SK-MEL-5 (cell line): ENCODE data around the gene ARHGEF28. TPM values are rescaled to one million over a fixed set of nuclear protein-coding genes. Genes with fewer than 3 reads are reported as not detected.
A peak's percentile ranks its signal among the peaks of the same experiment; 100 is the strongest.

Source experiments
- DNase-seq: peaks from one replicate; pipeline ENCODE4 v3.0.0-alpha.2; 2016; ENCODE audit warnings: low read depth, low spot score
- in situ Hi-C: cut with HindIII; loops from 2 replicates; pipeline ENCODE4 v1.10.0; 2016; ENCODE audit warnings: low sequenced_read_pairs, high pct_unique_total_duplicates, low pct_unique_long_range_greater_than_20kb
- total RNA-seq: library from RNA; depleted of rRNA; stranded (reverse); fragments of >200 nt; shearing (Covaris generic); gene quantifications from 2 replicates; pipeline ENCODE4 v1.2.3, GENCODE V29; 2014

Gene ARHGEF28
- total RNA-seq, 1 experiment from 2014 or later, result 0.63 TPM

- DNase-seq, result no peak
- in situ Hi-C loops, result no loop called here
Observed at GRCh38 chr5:73940026-73940425, 314.0 kb downstream of the ARHGEF28 start.

DNA sequence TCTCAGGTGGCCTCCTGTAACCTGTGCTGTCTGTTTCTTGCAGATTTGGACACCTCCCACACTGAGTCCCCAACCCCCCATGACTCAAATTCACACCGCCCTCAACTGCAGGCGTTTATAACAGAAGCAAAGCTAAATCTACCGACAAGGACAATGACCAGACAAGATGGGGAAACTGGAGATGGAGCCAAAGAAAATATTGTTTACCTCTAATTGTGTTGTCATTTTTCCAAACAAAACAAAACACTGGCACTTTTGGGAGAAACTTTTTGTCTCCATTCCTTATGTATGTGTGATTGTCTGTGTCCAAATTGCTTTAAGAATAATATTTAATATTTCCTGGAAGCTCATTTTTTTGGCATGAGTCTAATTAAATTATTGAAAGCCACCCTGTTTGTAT lies 314.8 kb downstream of the ARHGEF28 start:
- no peak for DNase-seq
- in situ Hi-C loops, result no loop called here

DNA sequence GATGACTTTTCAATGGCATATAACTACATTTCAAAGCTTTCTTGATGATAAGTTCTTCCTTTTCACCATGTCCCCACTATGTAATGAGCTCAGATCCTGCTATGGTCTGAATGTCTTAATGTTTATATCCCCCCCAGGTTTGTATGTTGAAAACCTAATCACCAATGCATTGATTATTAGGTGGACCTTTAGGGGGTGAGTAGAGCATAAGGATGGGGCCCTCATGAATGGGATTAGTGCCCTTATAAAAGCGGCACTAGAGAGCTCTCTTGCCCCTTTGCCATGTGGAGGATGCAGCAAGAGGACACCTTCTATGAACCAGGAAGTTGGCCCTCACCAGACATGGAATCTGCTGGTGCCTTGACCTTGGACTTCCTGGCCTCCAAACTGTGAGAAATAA lies 316.8 kb downstream of the ARHGEF28 start:
- DNase-seq, result no peak
- in situ Hi-C loops, result no loop called here

DNA sequence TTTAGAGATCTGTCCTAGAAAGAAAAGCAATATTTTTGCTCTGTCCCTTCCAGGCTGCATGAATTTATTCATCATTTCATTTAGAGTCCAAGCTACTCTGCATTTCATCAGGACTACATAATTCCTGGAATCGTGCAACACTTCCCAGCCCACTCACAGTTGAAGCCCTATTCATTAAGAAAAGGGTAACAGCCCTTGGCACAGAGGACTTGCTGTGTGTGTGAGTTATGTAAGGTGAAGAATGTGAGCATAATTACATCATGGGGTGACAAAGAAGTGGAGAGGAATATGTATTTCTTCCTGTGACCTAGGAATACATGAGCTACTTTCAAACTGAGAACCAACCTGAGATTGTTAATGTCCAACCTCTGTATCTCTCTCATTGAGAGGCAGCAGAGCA lies 317.4 kb downstream of the ARHGEF28 start:
- no peak for DNase-seq
- in situ Hi-C loops, result no loop called here

DNA sequence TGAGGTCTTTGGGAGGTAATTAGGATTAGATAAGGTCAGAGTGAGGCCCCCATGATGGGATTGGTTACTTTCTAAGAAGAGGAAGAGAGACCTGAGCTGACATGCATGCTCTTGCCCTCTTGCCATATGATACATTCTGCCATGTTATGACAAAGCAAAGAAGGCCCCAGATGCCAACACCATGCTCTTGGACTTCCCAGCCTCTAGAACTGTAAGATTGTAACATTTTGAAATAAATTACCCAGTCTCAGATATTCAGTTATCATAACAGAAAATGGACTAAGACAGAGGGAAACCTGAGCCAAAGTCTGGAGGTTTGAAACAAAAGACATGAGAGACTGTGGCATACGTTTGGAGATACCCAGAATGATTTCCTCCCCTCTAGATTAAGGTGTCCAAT lies 318.6 kb downstream of the ARHGEF28 start:
- no peak for DNase-seq
- in situ Hi-C loops, result no loop called here

DNA sequence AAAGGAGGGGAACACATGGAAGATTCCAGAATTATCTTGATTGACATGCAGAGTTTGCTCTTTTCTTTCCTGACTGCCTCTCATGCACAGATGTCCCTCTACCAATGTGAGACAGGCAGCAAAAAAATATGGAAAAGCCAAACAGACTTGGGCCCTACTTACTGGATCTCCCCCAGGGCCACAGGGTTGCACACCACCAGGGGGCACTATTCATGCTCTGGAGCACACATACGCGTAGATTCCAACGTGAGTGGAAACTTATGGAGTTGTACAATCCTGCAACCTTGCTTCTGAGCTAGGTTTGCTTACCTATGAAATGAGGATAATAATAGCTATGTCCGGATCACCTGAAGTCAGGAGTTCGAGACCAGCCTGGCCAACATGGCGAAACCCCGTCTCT lies 319.5 kb downstream of the ARHGEF28 start:
- in situ Hi-C loops, result no loop called here
- peak; percentile 41 for DNase-seq

GRCh38 chr5:73946278-73946677 lies 320.3 kb downstream of the ARHGEF28 start:
- in situ Hi-C loops, result no loop called here
- DNase-seq, result no peak

DNA sequence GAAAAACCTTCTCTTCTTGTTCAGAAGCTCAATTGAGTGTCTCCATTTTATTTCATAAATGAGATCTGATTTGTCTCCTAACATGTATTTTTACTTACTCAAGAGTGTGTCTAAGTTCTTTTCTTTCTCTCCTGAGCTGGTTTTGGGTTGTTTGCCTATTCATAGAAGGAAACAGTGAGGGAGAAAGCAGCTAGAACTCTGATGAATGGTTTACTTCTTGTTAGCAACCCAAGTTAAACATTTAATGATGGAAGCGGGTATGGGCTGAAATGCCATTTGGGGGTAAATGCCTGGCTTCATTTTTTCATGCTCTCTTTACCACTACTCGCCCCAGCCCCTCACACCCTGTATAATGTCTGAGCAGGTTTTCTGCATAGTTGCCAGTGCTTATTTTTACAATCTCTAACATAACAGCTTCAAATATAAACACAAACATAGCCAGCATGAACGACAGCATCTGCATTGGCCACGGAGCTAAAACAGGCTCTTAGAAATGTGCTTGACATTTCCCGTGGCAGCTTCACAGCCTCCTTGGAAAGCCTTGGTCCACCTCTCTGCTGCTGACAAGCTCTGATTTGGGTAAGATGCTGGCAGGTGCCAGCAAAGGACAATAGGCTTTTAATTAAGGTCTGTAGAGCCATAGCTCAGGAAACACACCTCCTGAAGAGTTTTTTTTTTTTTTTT lies 321.1 kb downstream of the ARHGEF28 start:
- DNase-seq, result no peak
- in situ Hi-C loops, result no loop called here

DNA sequence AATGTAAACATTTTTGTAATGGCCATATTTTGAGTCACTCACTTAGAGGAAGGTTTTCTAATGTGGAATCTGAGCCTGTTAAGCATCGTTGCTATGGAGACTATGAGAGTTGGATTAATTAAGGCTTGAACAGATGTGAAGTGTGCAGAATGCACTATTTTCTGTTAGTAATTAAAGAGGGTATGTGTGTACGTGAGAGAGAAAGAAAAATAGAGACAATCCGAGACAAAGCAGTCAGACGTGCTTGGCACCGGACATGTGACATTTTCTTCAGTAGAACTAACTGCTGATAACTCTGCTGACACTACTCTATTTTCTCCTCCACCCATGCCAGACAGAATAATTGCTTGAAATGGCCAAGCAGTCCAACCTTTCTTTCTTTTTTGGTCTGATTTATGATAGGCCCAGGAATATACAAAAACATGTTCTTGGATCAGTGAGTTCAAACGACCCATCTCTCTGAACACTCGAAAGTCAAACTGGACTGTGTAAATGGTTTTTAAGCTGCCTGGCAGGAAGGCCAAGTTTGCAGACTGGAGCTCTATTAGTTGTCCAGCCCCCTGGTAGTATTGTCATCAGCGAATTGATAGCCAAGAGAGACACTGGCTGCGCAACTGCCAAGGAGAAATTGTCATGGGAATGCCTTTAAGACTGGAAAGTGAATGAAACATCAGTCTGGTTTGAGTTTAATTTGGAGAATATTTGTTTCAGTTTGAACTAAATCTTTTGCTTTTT lies 322.1 kb downstream of the ARHGEF28 start:
- DNase-seq, result no peak
- in situ Hi-C loops, result no loop called here

DNA sequence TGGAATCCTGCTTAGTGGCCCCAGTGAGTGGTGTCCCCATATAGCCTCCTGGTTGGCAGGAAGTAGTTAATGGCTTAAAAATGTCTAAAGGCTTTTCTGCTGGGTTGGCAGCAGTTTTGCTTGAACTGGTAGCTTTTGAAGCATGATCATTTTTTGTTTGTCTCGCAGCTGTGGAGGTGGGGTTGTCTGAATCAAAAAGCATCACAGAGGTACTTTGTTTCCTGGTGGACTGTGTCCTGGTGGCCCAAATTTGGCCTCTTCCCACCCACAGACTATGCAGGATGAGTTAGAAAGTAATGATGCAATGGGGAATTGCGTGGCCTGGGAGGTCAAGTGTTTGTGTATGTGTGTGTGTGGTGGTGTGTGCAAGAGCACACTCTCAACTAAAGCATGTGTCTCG lies 322.7 kb downstream of the ARHGEF28 start:
- no peak for DNase-seq

GRCh38 chr5:73950441-73950873 lies 324.5 kb downstream of the ARHGEF28 start:
- no peak for DNase-seq
- in situ Hi-C loops, result no loop called here

More for the DNA sequence above, 322.7 kb downstream of the ARHGEF28 start:
- in situ Hi-C loops, result no loop called here

DNA sequence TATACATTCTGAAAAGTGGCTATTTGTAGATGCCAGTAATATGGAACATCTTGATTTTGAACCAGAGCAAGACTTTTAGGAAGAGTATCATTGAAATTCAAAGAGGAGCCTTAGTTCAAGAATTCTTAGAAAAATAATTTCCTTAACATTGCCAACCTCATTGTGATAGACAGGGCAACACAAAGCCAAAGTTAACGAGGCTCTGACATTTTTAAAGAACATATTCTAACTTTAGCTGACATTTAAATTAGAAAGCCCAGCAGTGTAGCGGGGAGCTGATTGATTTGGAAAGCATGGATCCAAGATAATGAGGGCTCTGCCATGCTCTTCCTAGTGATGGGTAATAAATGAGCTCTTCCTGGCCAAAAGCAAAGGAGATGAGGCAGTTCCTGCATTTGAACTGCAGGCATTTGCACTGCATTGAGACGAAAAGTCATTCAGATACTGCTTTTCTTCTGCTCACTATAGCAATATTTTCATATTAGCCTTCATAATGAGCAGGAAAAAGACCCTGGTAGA lies 325.0 kb downstream of the ARHGEF28 start:
- in situ Hi-C loops, result no loop called here
- DNase-seq, result no peak

- in situ Hi-C loops, result no loop called here
- DNase-seq, result no peak
Observed at GRCh38 chr5:73952872-73953271, 326.9 kb downstream of the ARHGEF28 start.

GRCh38 chr5:73954381-73954780 lies 328.4 kb downstream of the ARHGEF28 start:
- in situ Hi-C loops, result no loop called here
- no peak for DNase-seq

DNA sequence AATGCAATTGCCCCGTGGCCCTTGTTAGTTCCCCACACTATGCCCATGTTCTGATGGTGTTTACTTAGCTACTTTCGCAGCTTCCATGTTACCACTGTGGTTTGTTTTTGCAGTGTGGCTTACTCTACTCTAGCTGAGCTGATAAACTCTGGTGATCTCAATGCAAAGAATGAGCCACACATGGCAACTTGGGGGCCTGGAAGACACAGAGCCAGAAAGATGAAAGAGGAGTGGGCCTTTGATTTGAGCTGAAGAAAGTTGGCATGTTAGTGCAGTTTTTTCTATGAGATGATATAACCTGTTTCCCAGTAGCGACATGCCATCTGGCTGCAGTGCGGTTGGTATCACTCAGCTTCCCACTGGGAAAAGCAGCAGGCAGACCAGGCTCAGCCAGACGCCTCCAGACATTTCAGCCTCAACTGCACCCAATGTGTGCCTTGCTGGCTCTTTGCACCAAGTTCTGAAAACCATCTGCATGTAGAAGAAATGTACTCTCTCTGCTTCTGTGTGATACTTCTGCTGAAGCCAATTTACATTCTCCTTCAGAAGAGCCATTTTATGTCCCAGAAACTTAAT lies 329.4 kb downstream of the ARHGEF28 start:
- no peak for DNase-seq
- in situ Hi-C loops, result no loop called here

- in situ Hi-C loops, result no loop called here
- no peak for DNase-seq
Observed at GRCh38 chr5:73957397-73958001, 331.5 kb downstream of the ARHGEF28 start.

- no peak for DNase-seq
- in situ Hi-C loops, result no loop called here
Observed at GRCh38 chr5:73958037-73958436, 332.0 kb downstream of the ARHGEF28 start.

DNA sequence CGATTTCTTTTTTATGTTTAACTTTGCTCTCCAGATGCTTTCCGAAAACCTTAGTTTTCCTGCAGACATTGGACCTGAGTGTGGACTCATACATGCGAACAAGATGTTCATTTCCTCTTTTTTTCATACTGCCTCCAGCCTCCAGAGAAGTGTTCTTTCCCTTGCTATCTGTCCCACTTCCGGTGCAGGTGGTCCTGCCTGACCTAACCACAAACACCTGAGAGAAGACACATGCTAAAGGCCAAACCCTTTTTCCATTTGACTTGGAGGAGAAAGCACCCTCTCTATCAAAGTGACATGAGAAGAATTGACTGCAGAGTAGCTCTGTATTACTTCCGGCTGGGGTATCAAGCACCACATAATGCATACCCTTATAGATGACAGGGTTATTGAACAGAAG lies 334.0 kb downstream of the ARHGEF28 start:
- no peak for DNase-seq
- in situ Hi-C loops, result no loop called here
